ENCODE results near the gene LARGE1.

Gene LARGE1

DNA sequence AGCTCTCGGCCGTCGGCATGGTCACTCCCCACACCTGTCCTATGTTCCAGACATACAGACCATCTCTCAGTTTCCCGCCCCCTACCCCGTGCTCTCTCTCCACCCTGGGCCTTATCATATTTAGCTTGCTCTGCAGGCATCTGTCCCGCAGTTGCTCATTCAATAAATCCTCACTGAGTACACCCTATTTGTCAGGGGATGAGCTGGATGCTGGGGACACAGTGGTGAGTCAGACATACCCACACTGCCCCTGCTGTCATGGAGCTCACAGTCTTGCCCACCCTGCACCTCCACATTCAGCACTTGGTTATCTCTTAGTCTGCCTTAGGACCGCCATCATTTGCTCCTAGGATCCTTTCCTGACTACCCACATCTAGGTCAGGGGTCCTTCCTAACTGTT lies 313.8 kb downstream of the LARGE1 start:
- TF ChIP-seq, protein P1, sequence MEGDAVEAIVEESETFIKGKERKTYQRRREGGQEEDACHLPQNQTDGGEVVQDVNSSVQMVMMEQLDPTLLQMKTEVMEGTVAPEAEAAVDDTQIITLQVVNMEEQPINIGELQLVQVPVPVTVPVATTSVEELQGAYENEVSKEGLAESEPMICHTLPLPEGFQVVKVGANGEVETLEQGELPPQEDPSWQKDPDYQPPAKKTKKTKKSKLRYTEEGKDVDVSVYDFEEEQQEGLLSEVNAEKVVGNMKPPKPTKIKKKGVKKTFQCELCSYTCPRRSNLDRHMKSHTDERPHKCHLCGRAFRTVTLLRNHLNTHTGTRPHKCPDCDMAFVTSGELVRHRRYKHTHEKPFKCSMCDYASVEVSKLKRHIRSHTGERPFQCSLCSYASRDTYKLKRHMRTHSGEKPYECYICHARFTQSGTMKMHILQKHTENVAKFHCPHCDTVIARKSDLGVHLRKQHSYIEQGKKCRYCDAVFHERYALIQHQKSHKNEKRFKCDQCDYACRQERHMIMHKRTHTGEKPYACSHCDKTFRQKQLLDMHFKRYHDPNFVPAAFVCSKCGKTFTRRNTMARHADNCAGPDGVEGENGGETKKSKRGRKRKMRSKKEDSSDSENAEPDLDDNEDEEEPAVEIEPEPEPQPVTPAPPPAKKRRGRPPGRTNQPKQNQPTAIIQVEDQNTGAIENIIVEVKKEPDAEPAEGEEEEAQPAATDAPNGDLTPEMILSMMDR (IDR thresholded peaks at IDR 0.05), result no peak
- no peak for TF ChIP-seq ZFX (IDR thresholded peaks at IDR 0.05; ENCODE audit: borderline replicate concordance)
- H3K27ac ChIP-seq, result no peak overlapping the region

DNA sequence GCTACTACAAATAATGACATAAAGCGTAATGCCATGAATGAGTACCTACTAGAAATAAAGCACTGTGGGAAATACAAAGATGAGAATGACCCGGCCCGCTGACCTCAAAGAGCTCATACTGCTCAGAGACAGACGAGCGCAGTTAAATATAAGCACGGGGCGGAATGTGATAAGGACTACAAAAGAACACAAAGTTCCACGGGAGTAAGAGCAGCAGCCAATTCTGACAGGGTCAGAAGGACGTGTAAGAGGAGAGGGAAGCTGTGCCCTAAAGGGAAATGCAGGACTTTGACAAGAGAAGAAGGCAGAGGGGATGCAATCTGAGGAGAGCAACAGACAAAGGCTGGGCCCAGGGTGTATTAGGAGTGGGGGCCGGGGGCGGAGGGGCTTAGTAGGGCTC lies 314.6 kb downstream of the LARGE1 start:
- TF ChIP-seq, protein P1 (IDR thresholded peaks at IDR 0.05), result no peak
- no peak for TF ChIP-seq ZFX (IDR thresholded peaks at IDR 0.05; ENCODE audit: borderline replicate concordance)
- no peak overlapping the region for H3K27ac ChIP-seq

DNA sequence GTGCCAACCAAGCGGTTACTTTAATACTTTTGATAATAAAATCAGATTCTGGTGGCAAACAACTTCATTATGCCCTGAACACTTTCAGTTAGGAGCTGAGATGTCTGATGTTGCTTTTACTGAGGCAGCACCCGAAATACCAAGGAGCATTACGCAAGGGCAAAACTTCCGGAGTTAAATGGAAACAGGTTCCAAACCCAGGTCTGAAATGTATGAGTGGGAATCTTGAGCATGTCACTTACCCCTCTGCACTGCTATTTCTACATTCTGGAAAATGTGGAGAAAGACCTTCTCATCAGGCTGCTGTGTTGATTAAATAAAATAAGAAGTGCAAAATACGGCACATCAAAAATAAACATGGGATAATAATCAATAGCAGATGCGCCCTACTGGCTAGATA lies 315.1 kb downstream of the LARGE1 start:
- no peak overlapping the region for H3K27ac ChIP-seq
- TF ChIP-seq, protein P1 (IDR thresholded peaks at IDR 0.05), result no peak
- TF ChIP-seq ZFX (IDR thresholded peaks at IDR 0.05; ENCODE audit: borderline replicate concordance), result no peak

DNA sequence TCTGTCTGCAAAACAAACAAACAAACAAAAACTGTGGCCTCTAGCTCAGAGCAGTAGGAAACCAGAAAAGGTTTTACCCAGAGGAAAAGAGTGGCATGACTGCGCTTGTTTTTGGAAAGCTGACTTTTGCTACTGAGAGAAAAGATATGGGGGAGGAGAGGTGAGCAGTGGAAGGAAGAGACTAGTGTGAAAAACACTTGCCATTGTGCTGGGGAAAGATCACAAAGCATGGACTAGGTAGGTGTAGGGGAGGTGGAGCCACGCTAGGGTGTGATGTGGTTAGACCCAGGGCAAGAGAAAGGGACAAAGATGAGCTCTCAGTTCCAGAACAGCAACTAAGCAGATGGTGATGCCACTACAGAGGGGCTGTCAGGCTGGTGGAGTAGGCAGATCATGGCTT lies 319.2 kb downstream of the LARGE1 start:
- TF ChIP-seq, protein P1 (IDR thresholded peaks at IDR 0.05), result no peak
- TF ChIP-seq ZFX (IDR thresholded peaks at IDR 0.05; ENCODE audit: borderline replicate concordance), result no peak
- no peak overlapping the region for H3K27ac ChIP-seq

DNA sequence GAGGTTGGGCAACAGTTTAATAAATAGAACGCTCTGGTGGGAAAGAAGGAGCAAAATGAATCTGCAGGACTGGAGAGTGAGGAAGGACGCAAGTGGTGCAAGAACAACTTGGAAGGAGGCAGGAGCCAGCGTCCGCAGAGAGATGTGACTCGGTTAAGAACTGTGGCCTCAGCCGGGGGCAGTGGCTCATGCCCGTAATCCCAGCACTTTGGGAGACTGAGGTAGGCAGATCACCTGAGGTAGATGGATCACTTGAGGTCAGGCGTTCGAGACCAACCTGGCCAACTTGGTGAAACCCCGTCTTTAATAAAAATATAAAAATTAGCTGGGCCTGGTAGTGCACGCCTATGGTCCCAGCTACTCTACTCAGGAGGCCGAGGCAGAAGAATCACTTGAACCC lies 319.7 kb downstream of the LARGE1 start:
- H3K27ac ChIP-seq, result no peak overlapping the region
- TF ChIP-seq, protein P1 (IDR thresholded peaks at IDR 0.05), result no peak
- no peak for TF ChIP-seq ZFX (IDR thresholded peaks at IDR 0.05; ENCODE audit: borderline replicate concordance)

DNA sequence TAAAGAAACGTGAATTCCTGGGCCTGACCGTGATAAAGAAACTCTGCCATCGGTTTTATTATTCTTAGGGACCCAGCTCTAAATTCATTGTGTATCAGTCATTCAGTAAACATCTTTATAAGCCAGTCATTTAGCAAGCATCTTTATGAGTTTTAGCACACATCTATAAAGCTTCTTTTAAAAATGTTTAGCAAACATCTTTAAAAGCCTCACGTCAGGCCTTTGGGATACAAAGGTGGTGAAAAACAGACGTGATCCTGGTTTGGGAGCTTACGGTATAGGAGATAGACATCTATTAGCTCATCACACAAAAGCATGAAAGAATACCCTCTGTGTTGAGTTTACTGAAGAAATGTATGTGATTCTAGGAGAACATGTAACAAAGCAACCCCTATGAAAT lies 320.2 kb downstream of the LARGE1 start:
- H3K27ac ChIP-seq, result no peak overlapping the region
- TF ChIP-seq, protein P1 (IDR thresholded peaks at IDR 0.05), result no peak
- TF ChIP-seq ZFX (IDR thresholded peaks at IDR 0.05; ENCODE audit: borderline replicate concordance), result no peak

DNA sequence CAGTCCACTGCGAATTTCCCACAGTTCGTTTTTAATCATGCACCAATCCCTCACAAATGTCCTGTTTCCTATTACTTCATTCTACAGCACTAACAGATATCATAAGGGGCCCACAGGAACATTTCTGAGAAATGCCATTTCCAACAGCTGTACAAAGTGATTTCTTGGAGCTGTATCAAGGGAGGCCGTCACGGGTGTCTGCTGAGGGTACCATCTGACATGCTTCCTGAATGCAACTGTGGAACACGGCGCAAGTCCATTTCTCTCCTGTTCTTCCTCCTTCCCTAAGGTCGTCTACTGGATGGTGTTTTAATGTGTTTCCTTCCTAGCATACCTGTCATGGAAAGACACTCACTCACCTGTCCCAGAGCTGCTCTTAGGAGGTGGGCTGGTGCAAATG lies 320.7 kb downstream of the LARGE1 start:
- no peak for TF ChIP-seq ZFX (IDR thresholded peaks at IDR 0.05; ENCODE audit: borderline replicate concordance)
- TF ChIP-seq, protein P1 (IDR thresholded peaks at IDR 0.05), result no peak

More for the DNA sequence above, 320.7 kb downstream of the LARGE1 start:
- no peak overlapping the region for H3K27ac ChIP-seq
